DOHH2 (cell line): ENCODE data around the gene LRRC7.

Experiments used
- H3F3A ChIP-seq: fragments of 200-600 bp; sonication (generic), shearing (Covaris generic); 2 replicates; pipeline ENCODE4 v1.6.0; 2016; ENCODE audit warnings: antibody characterized with exemption, mild to moderate bottlenecking; ENCODE audit not compliant: control insufficient read depth, insufficient read depth
- H3K27ac ChIP-seq: fragments of 200-600 bp; sonication (generic); 2 replicates; pipeline ENCODE4 v1.5.1; 2014; ENCODE audit warnings: low read depth, mild to moderate bottlenecking, low read length, moderate library complexity
- H3K27me3 ChIP-seq: fragments of 200-600 bp; sonication (generic); 2 replicates; pipeline ENCODE4 v1.6.1; 2014; ENCODE audit warnings: mild to moderate bottlenecking, low read length, mixed read lengths; ENCODE audit not compliant: control insufficient read depth
- H3K36me3 ChIP-seq: fragments of 200-600 bp; sonication (generic); 2 replicates; pipeline ENCODE4 v1.6.1; 2014; ENCODE audit warnings: mild to moderate bottlenecking, low read length, moderate library complexity, mixed read lengths; ENCODE audit not compliant: control insufficient read depth
- H3K4me1 ChIP-seq: fragments of 200-600 bp; sonication (generic); 2 replicates; pipeline ENCODE4 v1.6.1; 2014; ENCODE audit warnings: mild to moderate bottlenecking, low read length, mixed read lengths; ENCODE audit not compliant: control insufficient read depth
- H3K4me2 ChIP-seq: fragments of 200-600 bp; sonication (generic); 2 replicates; pipeline ENCODE4 v1.6.0; 2014; ENCODE audit warnings: mild to moderate bottlenecking, low read length, moderate library complexity
- H3K4me3 ChIP-seq: fragments of 200-600 bp; sonication (generic); 2 replicates; pipeline ENCODE4 v1.5.1; 2014; ENCODE audit warnings: mild to moderate bottlenecking, low read length, mixed read lengths
- H3K79me2 ChIP-seq: fragments of 200-600 bp; sonication (generic); 2 replicates; pipeline ENCODE4 v1.6.1; 2014; ENCODE audit warnings: mild to moderate bottlenecking, low read length, mixed read lengths; ENCODE audit not compliant: control insufficient read depth
- H3K9me2 ChIP-seq: fragments of 200-600 bp; sonication (generic); replicated peaks from 2 replicates; pipeline ENCODE4 v1.6.1; 2014; ENCODE audit warnings: mild to moderate bottlenecking, low read length, mixed read lengths; ENCODE audit not compliant: control insufficient read depth
- H3K9me3 ChIP-seq: fragments of 200-600 bp; sonication (generic); 2 replicates; pipeline ENCODE4 v1.6.1; 2014; ENCODE audit warnings: antibody characterized with exemption, low read length, mixed read lengths; ENCODE audit not compliant: control insufficient read depth, insufficient read depth
- H4K20me1 ChIP-seq: fragments of 200-600 bp; sonication (generic); 2 replicates; pipeline ENCODE4 v1.6.0; 2014; ENCODE audit warnings: low read depth, mild to moderate bottlenecking, antibody characterized with exemption, low read length, moderate library complexity; ENCODE audit not compliant: control insufficient read depth, insufficient read depth
- EZH2phosphoT487 ChIP-seq: fragments of 200-600 bp; sonication (generic); IDR thresholded peaks from 2 replicates; pipeline ENCODE4 v1.6.1; 2017; ENCODE audit warnings: borderline replicate concordance, mild to moderate bottlenecking, antibody characterized with exemption, low read length, moderate library complexity, mixed read lengths
- TF ChIP-seq, protein P1 (sequence below): fragments of 200-600 bp; sonication (generic); IDR thresholded peaks from one replicate; pipeline ENCODE4 v1.5.1; 2014; ENCODE audit warnings: antibody characterized with exemption, mild to moderate bottlenecking, low read depth, low read length; ENCODE audit not compliant: poor library complexity, severe bottlenecking

LRRC7 gene

DNA sequence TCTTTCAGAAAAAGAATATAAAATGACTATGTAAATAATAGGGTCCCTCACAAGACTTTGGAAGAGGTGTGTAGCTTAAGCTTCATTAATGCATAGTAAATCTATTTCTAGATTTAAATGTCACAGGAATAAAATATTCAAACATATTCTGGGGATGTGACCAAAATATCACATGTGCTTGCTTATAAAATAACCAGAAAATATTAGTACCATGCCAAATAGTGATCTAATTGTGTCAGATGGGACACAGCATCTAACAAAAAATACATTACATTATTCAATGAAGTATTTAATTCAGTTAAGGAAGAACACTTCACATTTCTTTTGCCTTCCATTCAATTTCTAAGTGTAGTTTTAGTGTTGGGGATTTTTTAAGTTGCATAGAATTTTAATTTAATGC lies 458.1 kb downstream of the LRRC7 start:
- Histone ChIP-seq H3K27me3 (no peaks in the 10 kb centered on the region), H3K9me2 (no peaks in the 10 kb centered on the region), H3K4me2 (no peak overlapping the region), H3K36me3 (no peaks in the 10 kb centered on the region), H3F3A (no peaks in the 10 kb centered on the region), H4K20me1 (no peaks in the 10 kb centered on the region), H3K27ac (no peak overlapping the region), H3K4me3 (no peak overlapping the region), H3K4me1 (0 out of 2 replicates have a peak, but pooled peaks cover 3% of the 10 kb centered on the region), H3K9me3 (no peaks in the 10 kb centered on the region), H3K79me2 (no peaks in the 10 kb centered on the region)
- TF ChIP-seq, protein P1, sequence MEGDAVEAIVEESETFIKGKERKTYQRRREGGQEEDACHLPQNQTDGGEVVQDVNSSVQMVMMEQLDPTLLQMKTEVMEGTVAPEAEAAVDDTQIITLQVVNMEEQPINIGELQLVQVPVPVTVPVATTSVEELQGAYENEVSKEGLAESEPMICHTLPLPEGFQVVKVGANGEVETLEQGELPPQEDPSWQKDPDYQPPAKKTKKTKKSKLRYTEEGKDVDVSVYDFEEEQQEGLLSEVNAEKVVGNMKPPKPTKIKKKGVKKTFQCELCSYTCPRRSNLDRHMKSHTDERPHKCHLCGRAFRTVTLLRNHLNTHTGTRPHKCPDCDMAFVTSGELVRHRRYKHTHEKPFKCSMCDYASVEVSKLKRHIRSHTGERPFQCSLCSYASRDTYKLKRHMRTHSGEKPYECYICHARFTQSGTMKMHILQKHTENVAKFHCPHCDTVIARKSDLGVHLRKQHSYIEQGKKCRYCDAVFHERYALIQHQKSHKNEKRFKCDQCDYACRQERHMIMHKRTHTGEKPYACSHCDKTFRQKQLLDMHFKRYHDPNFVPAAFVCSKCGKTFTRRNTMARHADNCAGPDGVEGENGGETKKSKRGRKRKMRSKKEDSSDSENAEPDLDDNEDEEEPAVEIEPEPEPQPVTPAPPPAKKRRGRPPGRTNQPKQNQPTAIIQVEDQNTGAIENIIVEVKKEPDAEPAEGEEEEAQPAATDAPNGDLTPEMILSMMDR: no peak
- no peak for TF ChIP-seq EZH2phosphoT487

DNA sequence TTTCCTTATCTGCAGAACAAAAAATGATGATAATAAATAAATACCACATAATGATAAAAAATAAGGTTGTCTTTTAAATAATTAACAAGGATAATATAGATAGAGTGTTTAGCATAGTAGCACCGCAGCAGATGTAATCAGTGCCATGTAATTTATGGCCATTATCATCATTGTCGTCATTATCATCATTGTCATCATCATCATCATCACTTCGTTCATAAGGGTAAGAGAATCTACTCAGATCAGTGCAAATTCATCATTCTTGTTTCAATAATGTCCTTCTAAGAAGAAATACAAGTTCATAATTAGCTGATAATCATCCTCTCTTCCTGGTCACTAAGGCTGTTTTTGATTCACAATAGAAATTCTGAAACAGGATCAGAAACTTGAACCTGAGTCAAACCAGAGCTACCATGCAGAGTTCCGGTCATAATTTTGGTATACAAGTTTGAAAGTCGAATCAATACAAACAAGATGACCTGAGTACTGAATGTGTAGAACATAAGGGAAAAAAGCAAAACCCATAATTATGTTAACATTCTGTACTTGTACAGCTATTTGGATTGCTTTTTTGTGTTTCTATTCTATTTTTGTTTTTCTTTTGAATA lies 465.6 kb downstream of the LRRC7 start:
- Histone ChIP-seq H3K4me1 (peaks cover 7% of the 10 kb centered on the region; the same call in 1 of the 2 replicates), H3K27me3 (no peaks in the 10 kb centered on the region), H3K27ac (no peak overlapping the region), H3K36me3 (no peaks in the 10 kb centered on the region), H4K20me1 (no peaks in the 10 kb centered on the region), H3F3A (no peaks in the 10 kb centered on the region), H3K4me2 (no peak overlapping the region), H3K4me3 (no peak overlapping the region), H3K9me3 (no peaks in the 10 kb centered on the region), H3K9me2 (no peaks in the 10 kb centered on the region), H3K79me2 (no peaks in the 10 kb centered on the region)
- no peak for TF ChIP-seq EZH2phosphoT487
- TF ChIP-seq, protein P1: no peak

DNA sequence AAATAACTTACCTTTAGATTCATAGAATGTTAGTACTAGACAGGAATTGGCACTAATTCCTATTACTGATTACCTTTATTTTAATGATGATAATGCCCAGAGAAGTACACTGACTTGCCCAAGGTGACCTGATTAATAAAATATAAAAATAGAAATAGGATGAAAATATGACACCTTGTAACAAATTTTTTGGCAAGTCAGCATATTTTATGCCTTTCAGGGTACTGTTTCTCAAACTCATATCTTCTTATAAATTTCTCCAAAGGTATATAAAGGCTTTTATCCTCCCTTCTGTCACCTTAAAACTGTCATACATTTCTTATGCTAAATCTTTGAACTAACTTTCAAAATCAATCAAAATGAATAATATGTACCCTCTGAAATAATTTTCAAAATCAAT lies 466.2 kb downstream of the LRRC7 start:
- H3K79me2 ChIP-seq: no peaks in the 10 kb centered on the region
- H3K27me3 ChIP-seq: no peaks in the 10 kb centered on the region
- no peaks in the 10 kb centered on the region for H3K9me3 ChIP-seq
- no peaks in the 10 kb centered on the region for H3K9me2 ChIP-seq
- no peak overlapping the region for H3K27ac ChIP-seq
- no peaks in the 10 kb centered on the region for H3K36me3 ChIP-seq
- H3K4me2 ChIP-seq: no peak overlapping the region
- TF ChIP-seq EZH2phosphoT487: no peak
- TF ChIP-seq, protein P1: no peak
- H4K20me1 ChIP-seq: no peaks in the 10 kb centered on the region
- H3K4me1 ChIP-seq: peaks cover 7% of the 10 kb centered on the region; the same call in 1 of the 2 replicates
- no peaks in the 10 kb centered on the region for H3F3A ChIP-seq
- no peak overlapping the region for H3K4me3 ChIP-seq
